DMS79 treated with DMSO at 0.1 percent for 48 hours (cell line): Measurements from ENCODE around the gene COX19.
A peak's percentile ranks its signal among the peaks of the same experiment; 100 is the strongest.
"Not testable (repeated sequence)": the region's sequence is repeated elsewhere in the genome, so short reads cannot be mapped to it uniquely, and the experiment has no call there.

Experiments
- DNase-seq: peaks from one replicate; lab custom pipeline; 2025; lab: John Stamatoyannopoulos, UW

Gene COX19

DNA sequence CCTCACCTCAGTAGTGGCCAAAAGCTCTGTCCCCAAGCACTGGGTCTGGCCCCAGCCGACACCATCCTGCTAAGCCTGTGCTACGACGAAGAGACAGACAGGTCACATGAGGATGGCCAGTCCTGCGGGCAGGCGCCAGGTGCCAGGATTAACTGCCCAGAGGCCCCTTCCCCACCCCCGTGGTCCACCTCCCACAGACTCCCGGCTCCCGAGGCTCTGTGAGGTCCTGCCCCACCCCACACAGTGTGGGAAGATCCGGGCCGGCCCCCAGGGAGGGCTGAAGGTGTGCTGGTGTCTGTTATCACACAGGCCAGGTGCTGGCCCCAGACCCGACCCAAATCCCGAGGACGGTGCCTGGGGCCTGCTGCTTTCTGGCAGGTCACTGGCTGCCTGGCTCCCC lies 34.9 kb upstream of the COX19 start:
- no peak for DNase-seq

DNA sequence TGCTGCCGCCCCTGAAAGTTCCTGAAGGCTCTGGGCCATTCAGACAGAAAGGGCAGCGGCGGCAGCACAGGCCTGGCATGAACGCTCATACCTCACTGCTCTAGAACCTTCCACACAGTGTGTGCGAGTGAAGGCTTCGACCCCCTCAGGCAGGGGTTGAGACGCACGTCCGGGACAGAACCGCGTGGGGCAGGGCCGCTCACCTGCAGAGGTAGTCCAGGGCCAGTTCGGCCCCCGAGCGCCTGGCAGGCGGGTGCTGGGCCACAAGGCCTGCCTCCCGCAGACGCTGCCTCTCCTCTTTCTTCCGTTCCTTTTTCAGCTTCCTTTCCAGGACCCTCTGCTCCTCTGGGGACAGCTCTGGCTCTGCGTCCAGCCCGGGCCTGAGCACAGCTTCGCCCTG lies 34.4 kb upstream of the COX19 start:
- no peak for DNase-seq

DNA sequence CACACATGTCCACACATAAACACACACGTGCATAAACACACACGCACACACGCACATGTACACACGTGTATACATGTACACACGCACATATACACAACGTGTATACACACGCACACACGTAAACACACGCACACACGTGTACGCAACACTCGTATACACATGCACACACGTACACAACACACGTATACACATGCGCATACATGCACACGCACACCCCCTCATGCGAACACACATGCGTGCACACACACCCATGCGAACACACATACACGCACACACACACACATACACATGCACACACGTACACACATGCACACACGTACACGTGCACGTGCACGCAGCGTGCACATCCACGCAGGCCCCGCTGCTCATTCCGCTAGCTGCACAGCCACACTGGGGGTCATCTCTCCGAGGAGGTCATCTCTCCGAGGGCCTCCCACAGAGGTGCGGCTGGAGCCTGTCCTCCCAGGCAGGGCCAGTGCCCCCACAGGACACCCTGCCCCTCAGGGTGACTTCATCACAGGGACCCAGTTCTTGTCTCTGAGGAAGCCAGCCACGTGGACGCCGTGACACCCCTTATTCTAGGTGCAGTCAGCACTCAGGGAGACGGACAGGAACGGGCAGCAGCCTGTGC lies 33.5 kb upstream of the COX19 start:
- DNase-seq, result no peak

DNA sequence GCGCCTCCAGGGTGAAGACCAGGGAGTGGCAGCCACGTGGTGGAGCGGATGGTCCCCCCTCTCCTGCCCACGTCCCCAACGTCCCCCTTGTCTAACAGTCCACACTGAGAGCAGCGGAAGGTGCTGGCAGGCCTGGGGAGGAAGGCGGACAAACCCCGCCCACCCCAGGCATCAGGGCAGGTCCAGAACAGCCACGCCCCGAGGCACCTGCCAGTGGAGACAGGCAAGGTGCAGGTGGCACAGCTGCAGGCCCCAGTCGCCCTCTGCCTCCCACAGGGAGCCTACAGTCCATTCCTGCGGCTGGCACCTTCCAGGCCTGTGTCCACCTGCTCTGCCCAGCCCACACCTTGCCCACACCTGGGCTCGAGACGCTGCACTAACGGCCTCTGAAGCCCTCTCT lies 32.6 kb upstream of the COX19 start:
- no peak for DNase-seq

DNA sequence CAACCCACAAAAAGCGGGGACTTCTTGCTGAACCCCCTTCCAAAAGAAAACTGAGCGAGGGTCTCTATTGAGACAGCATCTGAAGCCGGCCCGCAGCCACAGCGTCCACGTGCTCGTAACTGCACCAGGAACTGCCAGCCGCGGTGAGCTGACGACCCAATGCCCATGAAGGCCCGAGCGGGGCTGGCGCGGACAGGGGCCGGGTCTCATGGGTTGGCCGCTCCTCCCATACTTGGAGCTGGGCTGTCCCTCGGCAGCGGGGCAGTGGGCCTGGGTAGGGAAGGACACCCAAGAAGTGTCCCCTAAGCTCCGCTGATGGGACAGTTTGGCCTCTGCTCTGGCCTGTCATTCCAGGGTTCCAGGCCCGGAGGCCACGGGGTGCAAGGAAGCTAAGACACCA lies 30.0 kb upstream of the COX19 start:
- DNase-seq, result no peak

DNA sequence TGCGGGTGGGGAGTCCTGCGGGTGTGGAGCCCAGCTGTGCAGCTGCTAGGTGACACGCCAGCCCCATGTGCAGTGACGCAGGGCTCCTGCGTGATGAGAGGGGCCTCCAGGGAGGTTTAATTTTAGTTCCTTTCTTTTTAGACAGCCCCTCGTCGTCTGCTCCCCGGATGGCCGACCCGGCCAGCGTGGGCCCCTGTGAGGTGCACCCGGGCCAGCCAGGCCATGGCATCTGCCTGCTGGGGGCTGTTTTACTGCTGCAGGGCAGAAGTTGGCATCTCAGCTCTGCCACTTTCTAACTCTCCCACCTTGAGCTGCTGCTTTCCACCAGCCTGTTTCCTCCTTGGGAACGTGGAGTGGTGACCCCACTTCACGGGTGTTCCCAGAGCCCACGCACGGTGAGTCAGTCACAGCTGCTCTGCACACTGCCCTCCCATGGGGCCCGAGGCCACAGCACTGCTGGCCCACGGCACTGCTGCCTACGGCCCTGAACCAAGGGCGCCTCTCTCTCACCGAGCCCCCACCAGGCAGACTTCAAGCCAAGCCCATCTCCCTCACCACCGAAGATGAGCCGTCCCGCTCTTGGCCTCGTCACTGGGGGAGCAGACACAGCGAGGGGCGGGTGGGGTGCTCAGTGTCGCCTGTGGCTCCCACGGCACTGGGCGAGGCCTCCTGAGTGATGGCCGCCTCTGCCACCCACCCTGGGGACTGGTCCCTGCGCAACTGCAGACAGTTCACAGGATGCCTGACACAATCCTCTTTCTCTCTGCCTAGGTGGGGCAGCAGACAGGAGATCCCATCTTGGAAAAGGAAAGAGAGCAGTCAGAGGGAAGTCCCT lies 28.9 kb upstream of the COX19 start:
- DNase-seq, result no peak

DNA sequence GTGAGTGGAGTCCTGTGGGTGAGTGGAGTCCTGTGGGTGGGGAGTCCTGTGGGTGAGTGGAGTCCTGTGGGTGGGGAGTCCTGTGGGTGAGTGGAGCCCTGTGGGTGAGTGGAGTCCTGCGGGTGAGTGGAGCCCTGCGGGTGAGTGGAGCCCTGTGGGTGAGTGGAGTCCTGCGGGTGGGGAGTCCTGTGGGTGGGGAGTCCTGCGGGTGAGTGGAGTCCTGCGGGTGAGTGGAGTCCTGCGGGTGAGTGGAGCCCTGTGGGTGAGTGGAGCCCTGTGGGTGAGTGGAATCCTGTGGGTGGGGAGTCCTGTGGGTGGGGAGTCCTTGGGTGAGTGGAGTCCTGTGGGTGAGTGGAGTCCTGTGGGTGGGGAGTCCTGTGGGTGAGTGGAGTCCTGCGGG lies 27.1 kb upstream of the COX19 start:
- not testable (repeated sequence) for DNase-seq

DNA sequence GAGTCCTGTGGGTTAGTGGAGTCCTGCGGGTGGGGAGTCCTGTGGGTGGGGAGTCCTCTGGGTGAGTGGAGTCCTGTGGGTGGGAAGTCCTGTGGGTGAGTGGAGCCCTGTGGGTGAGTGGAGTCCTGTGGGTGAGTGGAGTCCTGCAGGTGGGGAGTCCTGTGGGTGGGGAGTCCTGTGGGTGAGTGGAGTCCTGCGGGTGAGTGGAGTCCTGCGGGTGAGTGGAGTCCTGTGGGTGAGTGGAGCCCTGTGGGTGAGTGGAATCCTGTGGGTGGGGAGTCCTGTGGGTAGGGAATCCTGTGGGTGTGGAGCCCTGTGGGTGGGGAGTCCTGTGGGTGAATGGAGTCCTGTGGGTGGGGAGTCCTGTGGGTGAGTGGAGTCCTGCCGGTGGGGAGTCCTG lies 26.7 kb upstream of the COX19 start:
- not testable (repeated sequence) for DNase-seq

DNA sequence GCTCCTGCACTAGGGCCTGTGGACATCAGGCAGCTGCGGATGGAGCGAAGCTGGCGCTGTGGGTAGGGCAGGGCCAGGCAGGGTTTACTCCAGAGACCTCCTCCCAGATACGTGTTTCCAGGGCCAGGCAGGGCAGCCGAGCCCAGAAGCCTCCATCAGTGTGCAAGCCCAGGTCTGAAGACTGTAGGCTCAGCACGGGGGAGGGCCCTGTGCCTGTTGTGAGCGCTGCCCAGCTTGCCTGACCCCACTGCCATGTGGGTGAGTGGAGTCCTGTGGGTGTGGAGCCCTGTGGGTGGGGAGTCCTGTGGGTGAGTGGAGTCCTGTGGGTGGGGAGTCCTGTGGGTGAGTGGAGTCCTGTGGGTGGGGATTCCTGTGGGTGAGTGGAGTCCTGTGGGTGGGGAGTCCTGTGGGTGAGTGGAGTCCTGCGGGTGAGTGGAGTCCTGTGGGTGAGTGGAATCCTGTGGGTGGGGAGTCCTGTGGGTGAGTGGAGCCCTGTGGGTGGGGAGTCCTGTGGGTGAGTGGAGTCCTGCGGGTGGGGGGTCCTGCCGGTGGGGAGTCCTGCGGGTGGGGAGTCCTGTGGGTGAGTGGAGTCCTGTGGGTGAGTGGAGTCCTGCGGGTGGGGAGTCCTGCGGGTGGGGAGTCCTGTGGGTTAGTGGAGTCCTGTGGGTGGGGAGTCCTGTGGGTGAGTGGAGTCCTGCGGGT lies 25.9 kb upstream of the COX19 start:
- not testable (repeated sequence) for DNase-seq

DNA sequence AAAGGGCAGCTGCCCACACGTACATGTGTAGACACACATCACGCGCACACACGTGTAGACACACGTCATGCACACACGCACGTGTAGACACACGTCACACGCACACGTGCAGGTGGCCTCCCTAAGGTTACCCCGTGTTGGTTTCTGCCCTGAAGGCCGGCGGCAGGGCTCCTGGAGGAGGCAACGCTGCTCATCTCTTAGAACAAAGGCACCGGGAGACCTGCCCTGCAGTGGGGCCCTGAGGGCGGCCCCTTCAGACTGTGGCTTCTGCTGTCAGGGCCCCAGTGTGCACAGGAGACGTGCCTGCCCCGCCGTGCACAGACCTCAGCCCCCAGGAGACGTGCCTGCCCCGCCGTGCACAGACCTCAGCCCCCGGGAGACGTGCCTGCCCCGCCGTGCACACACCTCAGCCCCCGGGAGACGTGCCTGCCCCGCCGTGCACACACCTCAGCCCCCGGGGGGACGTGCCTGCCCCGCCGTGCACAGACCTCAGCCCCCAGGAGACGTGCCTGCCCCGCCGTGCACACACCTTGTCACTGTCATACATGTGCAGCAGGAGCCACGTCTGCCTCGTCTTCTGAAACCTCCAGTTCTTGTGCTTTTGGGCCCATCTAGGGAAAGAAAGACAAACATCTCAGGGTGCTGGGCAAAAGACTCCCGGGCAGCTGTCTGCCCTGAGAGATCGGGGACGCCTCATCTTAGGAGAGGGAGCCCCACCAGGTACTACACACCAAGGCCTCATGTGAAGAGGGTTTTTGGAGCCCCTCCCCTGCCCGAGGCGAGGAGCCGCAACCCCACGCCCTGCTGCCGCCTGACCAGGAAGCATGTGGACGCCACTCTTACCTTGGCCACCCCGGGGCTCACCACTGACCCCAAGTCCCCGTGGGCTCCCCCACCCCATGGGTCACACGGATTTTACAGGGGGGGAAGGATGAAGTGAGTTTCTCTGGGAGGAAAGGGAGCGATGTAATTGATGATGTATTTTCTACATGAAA lies 24.9 kb upstream of the COX19 start:
- no peak for DNase-seq

DNA sequence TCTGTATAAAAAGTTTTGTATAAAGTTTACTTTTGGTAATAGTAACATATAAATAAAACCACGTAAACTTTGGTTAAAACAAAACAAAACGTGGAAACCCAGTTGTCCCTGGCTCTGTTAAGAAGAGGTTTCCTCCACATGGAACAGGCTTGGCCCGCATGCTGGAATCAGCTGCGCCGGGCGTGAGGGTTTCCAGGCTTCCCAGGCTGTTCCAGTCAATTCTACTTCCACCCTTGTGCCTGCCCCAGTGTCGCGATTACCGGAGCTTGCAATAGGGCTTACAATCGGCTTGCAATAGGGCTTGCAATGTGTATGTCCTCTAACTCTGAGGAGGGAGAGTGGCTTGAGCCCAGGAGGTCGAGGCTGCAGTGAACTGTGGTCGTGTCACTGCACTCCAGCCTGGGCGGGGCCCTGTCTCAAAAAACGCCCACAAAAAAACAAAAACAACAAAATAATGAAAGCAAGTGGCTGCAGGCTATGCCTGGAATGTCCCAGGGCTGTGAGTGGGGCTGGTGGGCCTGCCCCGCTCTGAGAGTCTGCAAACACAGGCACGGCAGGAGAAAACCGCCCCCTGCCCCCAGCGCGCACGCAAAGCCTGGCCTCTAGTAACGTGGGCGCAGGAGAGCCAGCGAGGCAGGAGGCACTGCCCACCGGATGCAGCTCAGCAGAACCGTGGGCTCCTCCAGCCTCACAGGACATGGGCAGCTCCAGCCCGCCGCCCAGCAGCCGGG lies 24.0 kb upstream of the COX19 start:
- DNase-seq, result no peak

DNA sequence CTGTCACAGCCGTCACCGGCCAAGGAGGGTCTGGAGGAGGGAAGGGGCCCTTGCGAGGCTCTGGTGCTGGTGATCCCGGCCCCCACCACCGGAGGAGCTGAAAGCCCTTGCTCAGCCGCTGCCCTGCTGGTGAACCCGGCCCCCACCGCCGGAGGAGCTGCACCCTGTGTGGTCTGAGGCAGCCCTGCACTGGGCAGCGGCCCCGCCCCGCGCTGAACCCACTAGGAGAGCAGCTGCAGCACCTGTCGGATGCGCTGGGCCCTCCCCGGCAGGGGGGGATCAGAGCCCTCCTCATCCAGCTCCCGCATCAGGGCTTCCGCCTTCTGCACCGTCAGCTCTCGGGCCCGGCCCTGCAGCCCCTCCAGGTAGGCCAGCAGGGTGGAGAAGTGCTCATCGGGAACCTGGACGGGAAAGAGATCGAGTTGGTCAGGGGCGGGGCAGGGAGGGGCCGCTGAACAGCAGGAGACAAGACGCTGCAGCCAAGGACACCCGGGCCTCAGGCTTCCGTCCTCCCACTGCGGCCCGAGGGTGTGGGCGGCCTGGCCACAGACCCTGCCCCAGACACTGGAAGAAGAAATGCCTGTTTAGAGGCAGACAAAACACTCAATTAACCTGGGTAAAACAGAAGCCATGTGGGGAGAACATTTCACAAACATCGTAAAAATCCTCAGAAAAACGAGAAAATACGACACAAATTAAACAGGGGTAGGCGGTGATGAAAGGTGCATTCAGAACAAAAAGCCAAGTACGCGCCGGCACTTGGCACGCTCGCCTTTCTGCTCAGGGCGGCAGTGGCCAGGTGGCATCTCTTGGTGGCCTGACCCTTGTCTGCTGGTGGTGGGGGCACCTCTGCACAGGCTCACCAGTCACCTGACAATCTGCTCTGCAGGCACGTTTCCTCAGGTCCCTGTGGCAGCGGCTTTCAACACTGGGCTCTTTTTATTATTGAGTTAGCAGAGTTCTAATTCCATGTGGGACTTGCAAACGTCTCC lies 22.4 kb upstream of the COX19 start:
- no peak for DNase-seq

DNA sequence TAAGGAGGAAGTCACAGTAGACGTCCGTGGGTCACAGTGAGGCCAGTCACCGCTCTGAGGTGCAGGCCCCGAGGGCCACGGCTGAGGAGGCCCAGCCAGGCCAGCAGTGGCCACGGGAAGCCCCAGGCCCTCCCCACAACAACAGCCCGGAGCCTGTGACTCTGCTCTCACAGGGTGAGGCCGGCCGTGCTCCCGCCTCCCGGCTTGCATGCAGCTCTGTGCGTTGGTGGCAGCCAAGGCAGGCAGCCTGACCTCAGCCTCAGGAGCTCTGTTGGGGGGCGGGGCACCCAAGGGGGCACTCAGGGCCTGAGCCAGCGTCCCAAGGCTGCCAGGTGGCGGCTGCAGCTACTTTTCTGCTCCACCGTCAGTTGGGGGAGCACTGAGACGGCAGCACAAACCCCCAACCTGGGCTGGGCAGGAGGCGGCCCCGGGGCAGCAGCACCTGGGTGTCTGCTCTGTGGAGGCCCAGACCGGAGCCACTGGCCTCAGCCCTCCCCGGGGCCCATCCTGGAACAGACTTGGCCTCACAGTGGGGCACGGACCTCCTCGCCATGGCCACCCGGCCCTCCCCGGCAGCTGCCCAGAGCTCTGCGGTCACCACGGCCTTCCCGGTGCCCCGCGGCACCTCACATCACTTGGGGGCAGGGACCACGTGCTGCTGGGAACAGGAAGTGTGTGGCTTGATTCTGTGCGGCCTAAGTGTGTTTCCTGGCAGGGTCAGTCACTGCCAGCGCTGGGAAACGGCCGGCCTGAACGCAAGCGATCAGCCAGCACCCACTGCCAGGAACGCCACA lies 20.9 kb upstream of the COX19 start:
- no peak for DNase-seq

DNA sequence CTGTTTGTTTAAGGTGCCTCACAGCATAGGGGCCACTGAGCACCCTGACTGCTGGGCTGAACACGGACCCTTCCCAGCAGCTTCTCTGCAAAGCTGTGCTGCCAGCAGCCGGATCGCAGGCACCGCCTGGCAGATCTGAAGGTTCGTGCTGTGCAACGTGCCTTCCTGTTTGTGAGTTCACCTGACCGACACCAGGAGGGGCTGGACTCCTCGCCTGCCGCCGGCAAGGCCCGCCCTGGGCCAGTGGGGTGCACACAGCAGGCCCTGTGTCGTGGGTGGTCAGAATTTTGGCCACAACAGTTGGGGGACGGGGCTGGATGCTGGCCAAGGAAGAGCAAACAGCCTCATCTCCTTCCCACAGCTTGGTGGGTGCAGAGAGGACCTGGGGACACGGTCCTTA lies 20.2 kb upstream of the COX19 start:
- DNase-seq, result no peak

DNA sequence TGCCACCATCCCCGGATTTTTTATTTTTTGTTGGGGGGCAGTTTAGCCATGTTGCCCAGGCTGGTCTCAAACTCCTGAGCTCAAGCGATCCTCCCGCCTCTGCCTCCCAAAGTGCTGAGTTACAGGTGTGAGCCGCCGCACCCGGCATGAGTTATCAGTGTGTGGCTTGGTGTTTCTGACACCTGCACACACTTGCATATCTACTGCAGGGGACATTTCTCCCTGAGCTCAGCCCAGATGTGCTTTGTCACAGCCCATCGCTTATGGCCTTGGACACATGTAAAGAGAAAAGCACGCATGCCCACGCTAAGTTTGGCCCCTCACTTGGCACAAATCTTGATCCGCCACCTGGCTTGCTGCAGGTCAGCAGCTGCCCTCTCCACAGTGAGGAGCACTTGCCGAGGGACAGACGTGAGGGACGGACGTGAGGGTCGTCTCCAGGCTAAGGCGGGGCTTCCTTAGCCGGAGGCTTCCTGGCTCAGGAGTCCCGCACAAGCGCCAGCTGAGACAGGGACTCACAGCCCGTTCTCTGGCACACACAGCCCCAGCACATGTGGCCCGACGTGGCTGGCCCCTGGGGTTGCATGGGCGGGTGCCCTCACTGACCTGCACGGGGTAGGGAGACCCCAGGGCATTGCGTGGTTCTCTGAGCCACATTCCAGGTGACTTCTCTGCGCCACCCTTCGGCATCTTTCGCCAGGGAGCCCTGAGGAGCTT lies 19.4 kb upstream of the COX19 start:
- DNase-seq, result no peak

DNA sequence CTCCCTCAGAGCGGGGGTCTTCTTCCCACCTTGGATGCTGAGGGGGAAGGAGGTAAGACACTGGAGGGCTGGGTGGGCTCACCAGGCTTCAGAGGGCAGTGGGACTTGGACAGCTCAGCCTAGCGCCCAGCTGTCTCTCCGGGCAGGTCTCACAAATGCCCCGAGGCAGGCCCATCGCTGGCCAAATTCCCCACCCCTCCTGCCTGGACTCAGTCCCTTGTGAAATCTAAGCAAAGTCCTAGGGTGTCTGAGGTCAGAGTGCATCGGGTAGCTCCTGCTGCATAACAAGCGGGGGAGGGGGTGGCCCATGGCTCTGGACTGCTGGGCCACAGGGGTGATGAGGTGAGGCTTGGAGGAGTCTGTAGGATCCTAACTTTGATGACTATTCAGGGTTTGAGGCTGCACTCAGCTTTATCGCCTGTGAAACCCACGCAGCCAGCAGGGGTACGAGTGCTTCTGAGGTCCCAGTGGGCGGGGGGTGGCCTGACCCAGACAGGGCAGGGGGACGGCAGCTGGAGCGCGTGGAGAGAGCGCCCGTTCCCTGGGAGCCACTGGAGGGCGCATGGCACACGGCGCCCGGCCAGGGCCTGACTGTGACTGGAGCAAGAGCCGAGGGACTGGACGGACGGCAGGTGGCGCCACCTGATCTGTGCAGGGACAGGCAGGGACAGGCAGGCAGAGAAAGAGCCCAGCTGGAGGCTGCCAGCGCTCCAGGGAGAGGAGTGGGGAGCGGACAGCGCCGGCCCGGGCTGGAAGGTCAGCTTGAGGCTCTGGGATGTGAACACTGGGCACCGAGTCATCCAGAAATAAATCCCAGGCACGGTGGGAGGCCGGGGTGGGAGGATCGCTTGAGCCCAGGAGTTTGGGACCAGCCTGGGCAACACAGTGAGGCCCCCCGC lies 17.6 kb upstream of the COX19 start:
- DNase-seq, result peak; percentile 89
